Astrocyte of the spinal cord (primary cell): ENCODE measurements around the gene KRTAP4-9.
"Not testable (repeated sequence)": the region's sequence is repeated elsewhere in the genome, so short reads cannot be mapped to it uniquely, and the experiment has no call there.

Experiments used
- DNase-seq: peaks from one replicate; pipeline ENCODE4 v3.0.0; 2011; ENCODE audit warnings: low read depth, low spot score
- H3K4me3 ChIP-seq: 2 replicates; pipeline ENCODE4 v1.5.1; 2011; ENCODE audit warnings: low read depth, mild to moderate bottlenecking, low read length, moderate library complexity
- CTCF ChIP-seq: IDR thresholded peaks from 2 replicates; pipeline ENCODE4 v1.5.1; 2012; ENCODE audit warnings: low read depth, mild to moderate bottlenecking, low read length, inconsistent platforms
- in situ Hi-C: cut with HindIII; loops from 2 replicates; pipeline ENCODE4 v1.10.0; 2017; ENCODE audit warnings: low sequenced_read_pairs

KRTAP4-9 gene

GRCh38 chr17:41125064-41125463, 19.9 kb downstream of the KRTAP4-9 start:
- in situ Hi-C loops, result no loop called here
- TF ChIP-seq CTCF, result no peak
- DNase-seq, result no peak

DNA sequence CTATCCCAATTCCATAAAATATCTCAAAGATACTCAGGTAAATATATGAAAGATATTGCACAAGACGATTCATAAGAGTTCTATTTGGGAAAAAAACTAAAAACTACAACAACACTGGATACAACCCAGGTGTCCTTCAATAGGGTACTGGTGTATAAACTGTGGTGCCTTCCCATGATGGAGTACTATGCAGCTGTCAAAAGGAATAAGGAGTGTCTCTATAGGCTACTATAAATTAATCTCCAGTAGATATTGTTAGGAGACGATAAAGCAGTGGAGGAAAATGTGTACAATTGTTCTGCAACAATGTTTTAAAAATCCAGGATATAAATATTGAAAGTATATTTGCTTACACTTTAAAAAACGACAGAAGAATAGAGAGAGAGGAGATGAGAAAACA, 21.2 kb downstream of the KRTAP4-9 start:
- in situ Hi-C loops, result no loop called here
- no peak overlapping the region for H3K4me3 ChIP-seq
- no peak for TF ChIP-seq CTCF
- no peak for DNase-seq

More at GRCh38 chr17:41125064-41125463, 19.9 kb downstream of the KRTAP4-9 start:
- H3K4me3 ChIP-seq, result no peak overlapping the region

GRCh38 chr17:41127371-41127770, 22.2 kb downstream of the KRTAP4-9 start:
- TF ChIP-seq CTCF, result no peak
- no peak for DNase-seq
- H3K4me3 ChIP-seq, result no peak overlapping the region
- in situ Hi-C loops, result no loop called here

GRCh38 chr17:41131979-41132378, 26.8 kb downstream of the KRTAP4-9 start:
- H3K4me3 ChIP-seq, result no peak overlapping the region
- DNase-seq, result no peak
- no peak for TF ChIP-seq CTCF
- in situ Hi-C loops, result no loop called here

DNA sequence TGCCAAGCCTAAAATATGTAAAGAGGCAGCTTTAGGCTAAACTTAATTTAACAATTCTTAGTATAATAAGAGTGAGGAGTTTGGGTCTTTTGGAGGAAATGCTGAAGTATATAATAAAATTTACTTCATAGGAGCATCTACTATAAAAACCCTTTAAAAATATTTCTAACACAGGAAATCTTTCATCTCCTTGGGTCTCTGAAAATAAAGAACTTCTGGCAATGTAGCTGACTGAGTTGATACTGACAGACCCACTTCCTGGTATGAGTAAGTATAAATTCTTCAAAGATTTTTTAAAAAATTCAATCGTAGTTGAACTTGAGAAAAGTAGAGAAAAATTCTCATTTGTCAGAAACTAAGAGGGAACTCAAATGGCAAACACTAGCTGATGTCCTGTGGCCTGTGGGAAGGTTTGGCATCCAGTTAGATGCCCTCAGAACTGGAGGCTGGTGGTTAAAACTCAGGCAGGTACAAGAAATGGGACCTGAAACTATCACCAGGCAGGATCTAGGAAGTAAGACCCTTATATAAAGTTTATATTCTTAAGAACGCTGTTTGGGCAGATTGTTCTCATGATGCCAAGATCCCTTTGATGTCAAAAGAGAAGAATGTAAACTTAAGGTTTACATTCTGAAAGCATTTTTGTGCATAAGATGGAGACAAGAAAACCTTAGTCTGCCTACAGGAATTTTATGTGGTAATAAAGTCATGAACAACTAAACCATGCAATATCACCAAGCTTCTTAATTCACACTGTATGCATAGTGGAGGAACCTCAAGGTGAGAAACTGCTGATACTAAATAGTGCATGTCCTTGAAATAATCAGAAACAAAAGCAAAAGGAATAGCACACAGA, 28.9 kb downstream of the KRTAP4-9 start:
- in situ Hi-C loops, result no loop called here
- no peak for TF ChIP-seq CTCF
- DNase-seq, result no peak
- H3K4me3 ChIP-seq, result no peak overlapping the region

GRCh38 chr17:41139865-41140264, 34.7 kb downstream of the KRTAP4-9 start:
- H3K4me3 ChIP-seq, in situ Hi-C loops, DNase-seq: not testable (repeated sequence)

- no peak within 1 kb of the TSS for H3K4me3 ChIP-seq
- in situ Hi-C loops, result no loop called here
- peak; percentile 70 for DNase-seq
- TF ChIP-seq CTCF, result no peak
Observed at GRCh38 chr17:41140360-41141131, 35.4 kb downstream of the KRTAP4-9 start, which contains the start of gene KRTAP4-6. Gene KRTAP4-6, minus strand, starts transcription at chr17:41140544. Its CDS starts 57 bp downstream, at chr17:41140487.
